Mononuclear cell (primary cell): ENCODE measurements around the gene ALCAM. TPM values are rescaled to one million over a fixed set of nuclear protein-coding genes. Genes with fewer than 3 reads are reported as not detected.

Source experiments
- H3K27me3 ChIP-seq: 2 replicates; pipeline ENCODE4 v1.6.0; 2011; ENCODE audit warnings: low read length, control low read depth; ENCODE audit not compliant: insufficient read depth
- H3K4me1 ChIP-seq: 2 replicates; pipeline ENCODE4 v1.5.1; 2011; ENCODE audit warnings: mild to moderate bottlenecking, low read length, control low read depth; ENCODE audit not compliant: insufficient read depth
- H3K4me3 ChIP-seq: 2 replicates; pipeline ENCODE4 v1.5.1; 2011; ENCODE audit warnings: mild to moderate bottlenecking, low read length, moderate library complexity
- H3K9me3 ChIP-seq: 2 replicates; pipeline ENCODE4 v1.5.1; 2011; ENCODE audit warnings: low read depth, mild to moderate bottlenecking, control low read depth, low read length
- total RNA-seq: library from RNA; depleted of rRNA; stranded (reverse); fragments of >200 nt; gene quantifications from one replicate; pipeline ENCODE4 v1.2.3, GENCODE V29; 2012

The ALCAM gene
- total RNA-seq, 1 donor, result 13.4 TPM

- Histone ChIP-seq H3K27me3 (no peaks in the 10 kb centered on the region), H3K4me1 (no peaks in the 10 kb centered on the region), H3K9me3 (no peaks in the 10 kb centered on the region)
Measured at GRCh38 chr3:105459566-105460290, 93.0 kb downstream of the ALCAM start.

GRCh38 chr3:105463620-105464019 is 96.9 kb downstream of the ALCAM start:
- H3K27me3 ChIP-seq, result no peaks in the 10 kb centered on the region
- H3K4me1 ChIP-seq, result no peaks in the 10 kb centered on the region
- no peaks in the 10 kb centered on the region for H3K9me3 ChIP-seq
- H3K4me3 ChIP-seq, result no peak overlapping the region

More at GRCh38 chr3:105459566-105460290, 93.0 kb downstream of the ALCAM start:
- H3K4me3 ChIP-seq, result no peak overlapping the region

- no peaks in the 10 kb centered on the region for H3K9me3 ChIP-seq
- no peaks in the 10 kb centered on the region for H3K27me3 ChIP-seq
- H3K4me3 ChIP-seq, result no peak overlapping the region
- no peaks in the 10 kb centered on the region for H3K4me1 ChIP-seq
Measured at GRCh38 chr3:105465251-105465853, 98.6 kb downstream of the ALCAM start.

GRCh38 chr3:105466072-105466471 is 99.4 kb downstream of the ALCAM start:
- H3K9me3 ChIP-seq, result no peaks in the 10 kb centered on the region

GRCh38 chr3:105466495-105467404 is 100.0 kb downstream of the ALCAM start:
- Histone ChIP-seq H3K4me1 (no peaks in the 10 kb centered on the region), H3K4me3 (no peak overlapping the region), H3K27me3 (no peaks in the 10 kb centered on the region), H3K9me3 (no peaks in the 10 kb centered on the region)

More at GRCh38 chr3:105466072-105466471, 99.4 kb downstream of the ALCAM start:
- Histone ChIP-seq H3K4me1 (no peaks in the 10 kb centered on the region), H3K4me3 (no peak overlapping the region), H3K27me3 (no peaks in the 10 kb centered on the region)

GRCh38 chr3:105470851-105471250 is 104.1 kb downstream of the ALCAM start:
- Histone ChIP-seq H3K4me1 (no peaks in the 10 kb centered on the region), H3K27me3 (no peaks in the 10 kb centered on the region), H3K4me3 (no peak overlapping the region), H3K9me3 (no peaks in the 10 kb centered on the region)

GRCh38 chr3:105473521-105474223 is 107.0 kb downstream of the ALCAM start:
- Histone ChIP-seq H3K9me3 (peaks cover 17% of the 10 kb centered on the region), H3K27me3 (no peaks in the 10 kb centered on the region), H3K4me3 (no peak overlapping the region), H3K4me1 (no peaks in the 10 kb centered on the region)

GRCh38 chr3:105480768-105481167 is 114.1 kb downstream of the ALCAM start:
- Histone ChIP-seq H3K9me3 (peaks cover 17% of the 10 kb centered on the region), H3K4me1 (no peaks in the 10 kb centered on the region), H3K4me3 (no peak overlapping the region), H3K27me3 (no peaks in the 10 kb centered on the region)

- Histone ChIP-seq H3K4me1 (no peaks in the 10 kb centered on the region), H3K9me3 (no peaks in the 10 kb centered on the region), H3K27me3 (no peaks in the 10 kb centered on the region), H3K4me3 (no peak overlapping the region)
Measured at GRCh38 chr3:105483476-105483875, 116.8 kb downstream of the ALCAM start.

- H3K4me1 ChIP-seq, result no peaks in the 10 kb centered on the region
- H3K4me3 ChIP-seq, result no peak overlapping the region
- no peaks in the 10 kb centered on the region for H3K27me3 ChIP-seq
- H3K9me3 ChIP-seq, result peaks cover 14% of the 10 kb centered on the region
Measured at GRCh38 chr3:105490045-105490444, 123.3 kb downstream of the ALCAM start.

- H3K4me1 ChIP-seq, result no peaks in the 10 kb centered on the region
- peaks cover 14% of the 10 kb centered on the region for H3K9me3 ChIP-seq
- no peaks in the 10 kb centered on the region for H3K27me3 ChIP-seq
- H3K4me3 ChIP-seq, result no peak overlapping the region
Measured at GRCh38 chr3:105493305-105493892, 126.7 kb downstream of the ALCAM start.

- Histone ChIP-seq H3K27me3 (no peaks in the 10 kb centered on the region), H3K4me3 (no peak overlapping the region)
Measured at GRCh38 chr3:105495021-105495420, 128.3 kb downstream of the ALCAM start.

GRCh38 chr3:105496343-105496742 is 129.6 kb downstream of the ALCAM start:
- Histone ChIP-seq H3K27me3 (no peaks in the 10 kb centered on the region), H3K9me3 (peaks cover under 1% of the 10 kb centered on the region), H3K4me1 (peaks cover 5% of the 10 kb centered on the region), H3K4me3 (no peak overlapping the region)

More at GRCh38 chr3:105495021-105495420, 128.3 kb downstream of the ALCAM start:
- Histone ChIP-seq H3K4me1 (peaks cover 5% of the 10 kb centered on the region), H3K9me3 (peaks cover 14% of the 10 kb centered on the region)

GRCh38 chr3:105497386-105497785 is 130.7 kb downstream of the ALCAM start:
- Histone ChIP-seq H3K9me3 (no peaks in the 10 kb centered on the region), H3K27me3 (no peaks in the 10 kb centered on the region), H3K4me3 (no peak overlapping the region), H3K4me1 (peaks cover 5% of the 10 kb centered on the region)
